ENCODE measurements around the gene SERINC5.
A peak's percentile ranks its signal among the peaks of the same experiment; 100 is the strongest.

SERINC5 gene

DNA sequence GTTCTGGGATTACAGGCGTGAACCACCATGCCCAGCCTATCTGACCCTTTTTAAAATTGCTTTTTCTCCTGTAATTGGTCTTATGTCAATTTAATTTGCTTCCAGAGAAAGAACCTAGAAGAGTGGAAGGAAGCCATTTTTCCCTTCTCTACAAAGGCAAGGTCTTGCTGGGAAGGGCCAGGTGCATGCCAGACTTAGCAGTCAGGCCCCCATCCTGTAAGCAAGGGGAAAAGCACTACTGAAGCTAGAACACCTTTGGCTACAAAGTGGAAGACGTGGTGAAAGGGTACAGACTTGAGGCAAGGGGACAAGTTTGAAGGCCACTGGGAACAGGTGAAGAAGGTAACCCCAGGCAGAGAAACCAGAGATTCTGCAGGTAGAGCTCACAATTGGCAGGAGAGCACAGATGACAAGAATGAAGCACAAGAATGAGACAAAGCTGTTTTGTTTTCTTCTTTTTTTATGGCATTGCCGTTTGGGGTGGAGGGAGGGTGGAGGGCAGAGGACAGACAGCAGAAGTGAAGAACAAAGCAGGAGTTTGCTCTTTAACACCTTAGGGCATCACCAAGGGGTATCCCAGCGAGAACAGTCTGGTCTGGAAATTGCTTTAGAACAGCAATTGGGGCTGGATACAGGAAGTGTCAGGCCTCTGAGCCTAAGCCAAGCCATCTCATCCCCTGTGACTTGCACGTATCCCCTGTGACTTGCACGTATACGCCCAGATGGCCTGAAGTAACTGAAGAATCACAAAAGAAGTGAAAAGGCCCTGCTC is 72.9 kb downstream of the SERINC5 start:
- in situ Hi-C loops (cut with HindIII; ENCODE audit: low sequenced_read_pairs) = no loop called here
- TF ChIP-seq, protein P1, sequence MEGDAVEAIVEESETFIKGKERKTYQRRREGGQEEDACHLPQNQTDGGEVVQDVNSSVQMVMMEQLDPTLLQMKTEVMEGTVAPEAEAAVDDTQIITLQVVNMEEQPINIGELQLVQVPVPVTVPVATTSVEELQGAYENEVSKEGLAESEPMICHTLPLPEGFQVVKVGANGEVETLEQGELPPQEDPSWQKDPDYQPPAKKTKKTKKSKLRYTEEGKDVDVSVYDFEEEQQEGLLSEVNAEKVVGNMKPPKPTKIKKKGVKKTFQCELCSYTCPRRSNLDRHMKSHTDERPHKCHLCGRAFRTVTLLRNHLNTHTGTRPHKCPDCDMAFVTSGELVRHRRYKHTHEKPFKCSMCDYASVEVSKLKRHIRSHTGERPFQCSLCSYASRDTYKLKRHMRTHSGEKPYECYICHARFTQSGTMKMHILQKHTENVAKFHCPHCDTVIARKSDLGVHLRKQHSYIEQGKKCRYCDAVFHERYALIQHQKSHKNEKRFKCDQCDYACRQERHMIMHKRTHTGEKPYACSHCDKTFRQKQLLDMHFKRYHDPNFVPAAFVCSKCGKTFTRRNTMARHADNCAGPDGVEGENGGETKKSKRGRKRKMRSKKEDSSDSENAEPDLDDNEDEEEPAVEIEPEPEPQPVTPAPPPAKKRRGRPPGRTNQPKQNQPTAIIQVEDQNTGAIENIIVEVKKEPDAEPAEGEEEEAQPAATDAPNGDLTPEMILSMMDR (IDR thresholded peaks at IDR 0.05; ENCODE audit: low read depth, low read length, missing control alignments) = no peak
- no peak for DNase-seq (ENCODE audit: low read depth)
- no peak overlapping the region for H3K4me3 ChIP-seq (ENCODE audit: low read depth, low read length)

DNA sequence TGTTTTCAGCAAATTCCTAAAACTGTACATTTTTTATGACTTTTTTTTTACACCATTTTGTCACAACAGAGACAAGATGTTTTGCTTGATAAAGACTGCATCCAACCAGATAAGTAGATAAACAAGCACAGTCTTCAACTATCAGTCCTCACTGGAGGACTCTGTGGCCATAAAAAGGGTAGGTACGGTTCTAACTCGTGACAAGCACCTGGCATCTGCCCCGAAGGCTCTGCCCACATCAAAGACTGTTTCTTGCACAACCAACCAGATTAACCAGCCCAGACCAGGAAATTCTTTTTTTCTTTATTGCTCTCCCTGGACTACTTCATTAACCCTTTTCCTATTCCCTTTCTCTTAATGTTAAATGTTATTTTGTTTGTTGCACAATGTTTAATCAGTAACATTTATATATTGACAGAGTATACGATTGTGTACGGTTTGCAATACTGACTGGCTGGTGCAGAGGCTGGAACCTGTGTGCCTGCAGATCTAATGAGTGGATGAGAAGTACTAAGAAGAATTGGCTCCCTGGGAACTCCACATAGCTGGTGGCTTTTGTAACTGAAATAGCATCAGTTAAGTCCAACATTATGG is 74.1 kb downstream of the SERINC5 start:
- peak; percentile 18 for DNase-seq (ENCODE audit: low read depth)
- TF ChIP-seq, protein P1 (IDR thresholded peaks at IDR 0.05; ENCODE audit: low read depth, low read length, missing control alignments) = no peak
- in situ Hi-C loops (cut with HindIII; ENCODE audit: low sequenced_read_pairs) = no loop called here
- H3K4me3 ChIP-seq (ENCODE audit: low read depth, low read length) = no peak overlapping the region

DNA sequence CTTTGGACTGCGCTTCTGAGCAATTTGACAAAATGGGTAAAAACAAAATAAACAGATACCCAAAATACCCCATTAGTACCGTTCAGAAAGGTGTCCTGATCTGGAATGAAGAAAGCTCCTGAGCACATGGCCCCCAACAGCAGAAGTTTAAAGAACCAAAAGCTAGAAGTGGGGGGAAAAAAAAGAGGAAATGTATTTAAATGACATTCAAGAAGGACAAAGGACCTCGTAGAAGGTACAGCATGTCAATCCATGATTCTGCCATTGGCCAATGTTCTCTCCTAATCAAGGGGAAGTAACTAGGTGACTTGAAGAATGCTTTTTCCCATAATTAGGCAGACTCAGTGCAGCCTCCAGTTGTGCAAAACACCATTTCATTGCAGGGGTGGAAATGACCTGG is 78.6 kb downstream of the SERINC5 start:
- in situ Hi-C loops (cut with HindIII; ENCODE audit: low sequenced_read_pairs) = no loop called here
- TF ChIP-seq, protein P1 (IDR thresholded peaks at IDR 0.05; ENCODE audit: low read depth, low read length, missing control alignments) = no peak
- H3K4me3 ChIP-seq (ENCODE audit: low read depth, low read length) = no peak overlapping the region
- no peak for DNase-seq (ENCODE audit: low read depth)

DNA sequence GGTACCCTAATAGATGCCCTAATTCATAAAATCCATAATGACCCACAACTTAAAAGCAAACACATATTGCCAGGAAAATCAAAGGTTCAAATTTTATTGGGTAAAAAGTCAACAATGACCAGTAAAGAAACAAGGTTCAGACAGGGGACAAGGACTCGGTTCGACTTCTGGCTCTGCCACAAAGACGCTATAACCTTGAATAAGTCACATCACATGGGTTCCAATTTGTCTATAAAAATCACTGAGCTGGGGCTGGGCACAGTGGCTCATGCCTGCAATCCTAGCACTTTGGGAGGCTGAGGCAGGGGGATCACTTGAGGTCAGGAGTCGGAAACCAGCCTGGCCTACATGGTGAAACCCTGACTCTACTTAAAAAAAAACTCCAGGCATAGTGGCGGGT is 80.5 kb downstream of the SERINC5 start:
- in situ Hi-C loops (cut with HindIII; ENCODE audit: low sequenced_read_pairs) = no loop called here
- H3K4me3 ChIP-seq (ENCODE audit: low read depth, low read length) = no peak overlapping the region
- no peak for DNase-seq (ENCODE audit: low read depth)
- TF ChIP-seq, protein P1 (IDR thresholded peaks at IDR 0.05; ENCODE audit: low read depth, low read length, missing control alignments) = no peak

DNA sequence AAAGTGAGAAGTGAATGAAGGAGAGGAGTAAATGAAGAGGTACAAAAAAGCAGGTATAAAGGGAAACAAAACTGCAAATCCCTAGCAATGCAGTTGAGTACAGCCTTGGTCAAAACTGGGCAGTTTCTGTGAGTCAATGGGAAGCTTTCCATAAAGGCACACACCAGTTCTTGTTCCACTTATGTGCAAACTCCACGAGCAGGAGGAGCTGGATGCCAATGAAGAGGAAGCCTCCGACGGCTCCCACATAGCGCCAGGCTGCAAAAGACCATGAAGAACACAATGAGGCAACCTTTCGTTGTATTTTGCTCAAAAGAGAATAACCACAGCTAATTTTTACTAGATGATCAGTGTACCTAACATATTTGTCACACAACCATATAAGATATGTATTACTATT is 81.1 kb downstream of the SERINC5 start:
- TF ChIP-seq, protein P1 (IDR thresholded peaks at IDR 0.05; ENCODE audit: low read depth, low read length, missing control alignments) = no peak
- no peak for DNase-seq (ENCODE audit: low read depth)
- no peak overlapping the region for H3K4me3 ChIP-seq (ENCODE audit: low read depth, low read length)
- in situ Hi-C loops (cut with HindIII; ENCODE audit: low sequenced_read_pairs) = no loop called here

DNA sequence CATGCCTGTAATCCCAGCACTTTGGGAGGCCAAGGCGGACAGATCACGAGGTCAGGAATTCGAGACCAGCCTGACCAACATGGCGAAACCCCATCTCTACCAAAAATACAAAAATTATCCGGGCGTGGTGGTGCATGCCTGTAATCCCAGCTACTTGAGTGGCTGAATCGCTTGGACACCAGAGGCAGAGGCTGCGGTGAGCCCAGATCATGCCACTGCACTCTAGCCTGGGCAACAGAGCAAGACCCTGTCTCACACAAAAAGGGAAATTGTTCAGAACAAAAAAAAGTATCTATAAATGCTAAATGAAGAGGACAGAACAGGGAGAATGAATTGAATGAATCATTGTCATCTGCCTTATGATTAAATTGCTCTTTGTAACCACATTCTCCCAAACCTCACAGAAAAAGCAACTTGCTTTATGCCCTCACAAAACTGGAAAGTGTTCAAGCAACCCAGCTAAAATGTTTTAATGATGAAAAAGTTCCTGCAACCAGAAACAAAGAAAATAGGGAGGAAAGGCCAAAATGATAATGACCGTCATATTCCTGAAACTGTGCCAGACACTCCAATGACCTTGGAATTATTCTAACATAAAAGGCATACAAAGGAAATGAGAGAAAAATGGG is 83.7 kb downstream of the SERINC5 start:
- TF ChIP-seq, protein P1 (IDR thresholded peaks at IDR 0.05; ENCODE audit: low read depth, low read length, missing control alignments) = no peak
- no peak overlapping the region for H3K4me3 ChIP-seq (ENCODE audit: low read depth, low read length)
- in situ Hi-C loops (cut with HindIII; ENCODE audit: low sequenced_read_pairs) = no loop called here

More for the DNA sequence above, 83.7 kb downstream of the SERINC5 start:
- no peak for DNase-seq (ENCODE audit: low read depth)

Data from astrocyte of the cerebellum (primary cell).